ENCODE measurements around the gene ANXA10.

ANXA10 gene

DNA sequence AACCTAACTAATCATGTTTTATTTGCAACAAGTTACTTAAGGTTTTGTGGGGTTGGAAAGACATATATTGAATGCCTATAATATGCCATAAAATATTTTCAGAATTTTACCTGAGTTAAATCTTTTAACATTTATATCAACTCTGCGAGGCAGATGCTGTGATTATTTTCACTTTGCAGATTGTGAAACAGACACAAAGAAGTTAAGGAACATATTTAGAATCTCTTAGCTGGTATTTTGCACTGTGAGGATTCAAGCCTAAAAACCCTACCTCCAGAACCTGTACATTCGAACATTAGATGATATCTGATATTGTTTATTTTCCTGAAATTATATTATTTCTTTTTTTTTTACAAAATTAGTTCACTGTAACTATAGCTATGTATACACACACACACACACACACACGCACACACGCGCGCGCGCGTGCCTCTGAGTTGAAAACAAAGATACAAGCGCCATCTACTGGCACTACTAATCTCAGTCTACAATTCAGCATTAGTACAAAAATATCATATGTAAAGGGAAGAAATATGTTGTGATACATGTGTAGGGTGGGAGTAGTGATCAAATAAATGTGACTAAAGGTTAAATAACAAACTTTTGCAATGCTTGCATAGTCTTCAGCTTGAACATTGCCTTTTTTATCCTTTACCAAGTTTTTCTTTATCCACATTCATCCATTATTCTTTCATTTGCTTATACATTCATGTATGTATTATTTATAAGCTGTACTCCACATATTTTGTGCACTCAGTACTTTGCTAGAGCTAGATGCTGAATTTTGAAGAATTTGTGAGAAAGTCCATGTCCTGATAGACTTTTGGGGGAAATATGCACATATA lies 61.5 kb downstream of the ANXA10 start:
- peak; percentile 93 for DNase-seq (ENCODE audit: low read depth)
- peak; percentile 77 for TF ChIP-seq CTCF (conservative IDR thresholded peaks at IDR 0.05; ENCODE audit: low read depth, low read length)
- H3K4me3 ChIP-seq (ENCODE audit: low read depth, low read length), result peak overlapping the region; percentile 38

DNA sequence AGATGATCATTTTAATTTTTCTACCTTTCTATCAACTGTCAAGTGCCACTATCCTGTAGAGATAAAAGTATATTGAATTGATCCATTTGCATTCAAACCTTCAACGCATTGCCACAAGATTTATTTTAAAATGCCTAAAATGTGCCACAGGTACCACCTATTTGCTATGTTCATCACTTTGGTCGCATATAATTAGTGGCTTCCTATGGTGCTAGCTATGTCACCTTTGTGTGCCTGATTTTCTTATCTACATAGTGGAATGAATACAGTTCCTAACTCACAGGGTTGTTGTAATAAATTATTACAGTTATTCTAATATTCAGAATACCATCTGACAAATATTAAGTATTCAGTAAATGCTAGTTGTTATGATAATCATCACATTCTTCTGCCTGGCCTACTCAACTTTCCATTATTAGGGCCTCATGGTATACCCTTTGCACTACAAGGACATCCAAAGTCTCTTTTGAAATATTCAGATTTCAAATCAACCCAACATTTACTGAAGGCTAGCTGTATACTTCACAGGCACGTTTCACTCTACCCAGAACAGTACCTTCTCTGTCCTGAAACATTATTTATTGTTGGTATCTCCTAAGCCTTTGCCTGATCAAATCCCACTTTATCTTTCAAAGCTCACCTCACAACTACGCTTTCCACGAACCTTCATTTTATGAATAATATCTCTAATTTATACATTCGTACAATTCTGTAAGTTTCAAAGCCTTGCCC lies 62.4 kb downstream of the ANXA10 start:
- H3K4me3 ChIP-seq (ENCODE audit: low read depth, low read length), result no peak overlapping the region
- no peak for DNase-seq (ENCODE audit: low read depth)
- no peak for TF ChIP-seq CTCF (conservative IDR thresholded peaks at IDR 0.05; ENCODE audit: low read depth, low read length)

GRCh38 chr4:168162604-168163003 lies 70.3 kb downstream of the ANXA10 start:
- peak; percentile 58 for DNase-seq (ENCODE audit: low read depth)
- H3K4me3 ChIP-seq (ENCODE audit: low read depth, low read length), result no peak overlapping the region
- no peak for TF ChIP-seq CTCF (conservative IDR thresholded peaks at IDR 0.05; ENCODE audit: low read depth, low read length)

DNA sequence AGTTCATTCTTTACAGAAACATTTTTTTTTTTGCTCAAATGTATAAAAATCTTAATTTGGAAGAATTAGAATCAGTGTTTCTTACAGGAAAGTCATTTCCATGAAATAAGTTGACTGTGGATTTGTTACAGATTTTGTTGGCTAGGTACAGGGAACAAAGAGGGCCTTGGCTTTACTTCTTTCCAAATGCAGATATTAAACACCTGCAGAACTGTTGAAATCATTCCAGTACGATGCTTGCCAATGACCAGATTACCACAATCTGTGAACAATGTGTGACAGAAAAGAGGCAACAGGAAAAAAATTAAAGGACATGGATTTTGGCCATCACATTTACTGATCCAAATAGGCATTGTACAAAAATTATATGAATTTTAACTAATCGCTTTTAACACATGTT lies 70.8 kb downstream of the ANXA10 start:
- H3K4me3 ChIP-seq (ENCODE audit: low read depth, low read length), result no peak overlapping the region
- no peak for TF ChIP-seq CTCF (conservative IDR thresholded peaks at IDR 0.05; ENCODE audit: low read depth, low read length)
- DNase-seq (ENCODE audit: low read depth), result no peak

GRCh38 chr4:168164045-168164444 lies 71.7 kb downstream of the ANXA10 start:
- no peak for DNase-seq (ENCODE audit: low read depth)
- H3K4me3 ChIP-seq (ENCODE audit: low read depth, low read length), result no peak overlapping the region
- no peak for TF ChIP-seq CTCF (conservative IDR thresholded peaks at IDR 0.05; ENCODE audit: low read depth, low read length)

DNA sequence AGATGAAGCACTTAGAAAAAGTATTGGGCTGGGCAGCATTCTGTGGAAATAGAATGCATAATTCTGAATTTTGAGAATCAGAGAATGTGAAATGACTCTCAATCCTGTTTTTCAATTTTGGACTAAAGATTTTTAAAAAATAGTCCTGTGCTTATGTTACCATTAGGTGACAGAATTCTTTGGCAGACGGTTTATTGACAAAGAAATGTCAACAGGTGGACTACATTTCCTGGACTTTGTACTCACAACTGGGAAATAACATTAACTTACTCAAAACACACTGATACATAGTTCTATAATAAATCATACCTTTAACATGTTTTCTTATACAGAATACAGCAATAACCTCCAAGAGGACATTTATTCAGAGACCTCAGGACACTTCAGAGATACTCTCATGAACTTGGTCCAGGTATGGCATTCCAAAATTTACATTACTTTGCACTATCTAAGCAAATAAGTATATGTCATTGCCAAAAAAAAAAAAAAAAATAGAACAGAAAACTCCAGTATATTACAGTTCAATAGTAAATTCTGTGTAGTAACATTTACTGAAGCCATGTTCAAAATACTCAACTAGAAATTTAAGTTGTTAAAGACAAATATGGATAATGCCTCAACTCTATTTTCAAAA lies 72.7 kb downstream of the ANXA10 start:
- no peak overlapping the region for H3K4me3 ChIP-seq (ENCODE audit: low read depth, low read length)
- DNase-seq (ENCODE audit: low read depth), result no peak
- no peak for TF ChIP-seq CTCF (conservative IDR thresholded peaks at IDR 0.05; ENCODE audit: low read depth, low read length)
